Hindlimb muscle (tissue), 1 donor: Measurements from ENCODE around the gene LBR. TPM values are rescaled to one million over a fixed set of nuclear protein-coding genes. Genes with fewer than 3 reads are reported as not detected.

Experiments used
- DNase-seq: peaks from one replicate; pipeline ENCODE4 v3.0.0-alpha.2; 2013
- polyA plus RNA-seq: library from polyadenylated mRNA; unstranded; fragments of 120-200 nt; gene quantifications from one replicate; pipeline ENCODE4 v1.2.1, GENCODE V29; 2013; ENCODE audit not compliant: insufficient read length

LBR gene
- polyA plus RNA-seq, 1 donor = 35.5 TPM

- DNase-seq = no peak
Measured at GRCh38 chr1:225445639-225446594, 18.1 kb upstream of the LBR start.

GRCh38 chr1:225442123-225442505 is 14.3 kb upstream of the LBR start:
- no peak for DNase-seq

DNA sequence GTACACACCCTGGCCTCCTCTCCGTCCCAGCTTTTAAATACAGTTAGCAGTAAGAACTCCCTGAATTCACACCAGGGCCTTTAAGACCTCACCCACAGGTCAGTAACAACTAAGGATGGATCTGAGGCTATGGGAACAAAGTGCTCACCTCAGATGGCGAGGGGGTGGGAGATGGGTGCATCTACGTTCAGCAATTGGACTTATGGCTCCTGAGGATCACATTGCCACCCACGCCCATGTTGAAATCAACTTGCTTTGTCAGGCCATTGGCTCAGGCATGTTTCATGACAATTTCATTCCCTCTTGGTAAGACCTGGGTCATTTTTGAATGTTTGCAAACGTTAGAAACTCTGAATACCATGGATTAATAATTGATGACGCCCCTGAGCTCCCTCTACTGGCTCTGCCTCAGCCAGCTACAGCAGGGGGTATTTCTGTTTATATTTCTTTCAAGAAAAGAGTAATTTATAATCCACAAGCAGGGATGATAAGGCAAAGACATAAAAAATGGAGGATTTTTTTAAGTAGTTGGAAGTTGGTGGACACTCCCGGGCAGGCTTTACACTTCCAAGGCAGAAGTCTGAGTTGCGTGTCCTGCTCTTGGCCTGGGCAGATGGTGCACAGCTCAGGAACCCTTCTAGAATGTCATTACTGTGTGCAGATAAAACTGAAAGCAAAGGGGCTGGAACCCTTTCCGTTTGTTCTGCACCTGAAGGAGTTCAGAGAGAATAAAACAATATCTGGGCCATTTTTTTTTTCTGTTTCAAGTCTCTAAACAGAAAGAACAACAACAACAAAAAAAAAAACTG is 13.7 kb upstream of the LBR start:
- no peak for DNase-seq

DNA sequence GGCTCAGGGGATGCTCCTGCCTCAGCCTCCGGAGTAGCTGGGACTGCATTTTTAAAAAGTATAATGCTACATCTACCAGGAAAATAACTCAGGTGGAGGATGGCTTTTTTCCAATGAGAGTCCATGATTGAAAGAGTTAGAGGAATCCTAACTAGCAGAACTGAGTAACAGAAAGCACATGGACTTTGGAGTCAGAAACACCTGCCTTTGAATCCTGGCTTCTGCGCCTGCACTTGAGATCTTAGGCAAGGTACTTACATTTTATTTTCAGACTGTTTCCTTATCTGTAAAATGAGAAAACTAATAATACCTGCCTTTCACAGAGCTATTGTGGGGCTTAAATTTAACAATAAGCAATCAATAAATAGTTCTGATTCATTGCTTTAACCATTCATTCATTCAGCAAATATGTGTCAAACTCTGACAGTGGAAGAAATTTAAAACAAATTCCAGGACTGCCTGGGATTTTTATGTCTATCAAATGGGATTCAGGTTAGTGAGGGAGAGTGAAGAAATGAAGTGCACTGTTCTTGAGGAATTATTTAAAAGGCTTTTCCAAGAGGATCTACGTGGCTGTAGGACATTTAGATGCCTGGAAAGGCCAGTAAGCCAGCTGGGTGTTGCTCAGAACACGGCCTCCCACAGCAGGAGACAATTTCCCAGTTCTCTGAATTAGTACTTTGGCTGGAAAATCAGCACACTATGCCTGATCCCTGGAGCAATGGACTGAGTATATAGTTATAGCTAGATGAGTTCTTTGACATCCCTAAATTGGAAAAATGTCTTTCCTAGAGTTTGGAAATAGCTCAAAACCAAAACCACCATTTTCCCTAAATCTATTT is 12.8 kb upstream of the LBR start:
- no peak for DNase-seq

GRCh38 chr1:225437710-225438437 is 10.0 kb upstream of the LBR start:
- DNase-seq = no peak

DNA sequence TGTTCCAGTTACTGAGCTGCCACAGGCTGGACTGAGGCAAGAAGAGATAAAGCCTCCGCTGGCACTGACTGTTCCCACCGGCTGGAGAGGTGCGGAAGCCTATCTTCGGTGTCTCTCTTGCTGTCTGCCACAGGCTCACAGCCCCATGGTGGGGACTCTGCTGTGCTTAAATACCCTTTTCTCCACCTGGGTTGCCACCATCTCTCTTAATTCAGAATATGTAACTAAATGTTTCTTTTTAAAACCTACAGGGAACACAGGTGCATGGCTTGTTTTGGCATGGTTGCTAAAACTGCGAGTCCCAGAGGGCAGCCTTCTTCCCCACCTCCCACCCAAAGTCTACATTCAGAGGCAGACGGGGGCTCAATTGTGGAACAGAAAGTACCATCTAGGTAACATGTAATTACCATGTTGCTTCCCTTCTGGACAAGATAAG is 8.1 kb upstream of the LBR start:
- no peak for DNase-seq

- DNase-seq = no peak
Measured at GRCh38 chr1:225435487-225435886, 7.6 kb upstream of the LBR start.

- DNase-seq = no peak
Measured at GRCh38 chr1:225435076-225435475, 7.2 kb upstream of the LBR start.

DNA sequence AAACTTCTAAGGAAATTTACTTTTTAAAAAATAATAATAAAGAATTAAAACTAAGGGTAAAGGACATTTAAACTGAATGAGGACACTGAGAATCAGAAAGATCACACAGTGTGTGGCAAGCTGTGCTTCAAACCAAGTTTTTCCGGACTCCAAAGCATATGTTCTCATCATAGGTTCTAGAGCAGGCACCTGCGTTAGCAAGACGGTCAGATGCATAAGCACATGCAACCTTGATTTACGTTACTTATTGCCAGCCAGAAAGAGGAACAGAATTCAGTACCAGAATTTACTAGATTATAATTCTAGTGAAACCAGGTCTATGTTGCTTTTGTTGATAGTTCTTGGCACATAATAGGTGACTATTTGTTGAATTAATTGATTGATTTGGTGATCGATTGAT is 6.2 kb upstream of the LBR start:
- no peak for DNase-seq

- no peak for DNase-seq
Measured at GRCh38 chr1:225431081-225431863, 3.4 kb upstream of the LBR start.

- no peak for DNase-seq
Measured at GRCh38 chr1:225430301-225430700, 2.5 kb upstream of the LBR start.

DNA sequence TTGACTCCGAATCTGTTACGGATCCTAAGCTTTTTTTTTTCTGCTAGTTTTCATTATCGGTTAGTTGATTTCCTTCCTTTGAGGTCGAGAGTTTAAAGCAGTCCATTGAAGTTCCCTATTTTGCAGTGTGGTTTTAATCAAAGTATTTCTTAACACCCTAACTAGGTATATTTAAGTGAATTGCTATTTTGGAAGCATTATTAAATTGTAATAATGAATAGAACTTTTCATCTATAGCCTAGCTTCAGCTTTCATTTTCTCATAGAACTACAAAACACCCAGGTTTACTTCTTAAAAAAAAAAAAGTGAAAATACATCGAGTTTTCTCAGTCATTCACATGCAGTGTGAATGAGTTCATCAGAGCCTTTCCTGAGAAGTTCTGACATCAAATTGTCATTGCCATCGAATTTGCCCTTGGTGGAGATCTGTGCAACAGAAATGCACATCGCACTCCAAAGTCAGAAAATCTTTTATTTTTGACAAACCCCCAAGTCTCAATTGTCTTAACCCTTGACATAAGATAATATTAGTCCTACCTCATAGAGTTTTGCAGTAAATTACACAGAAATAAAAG is 1.1 kb upstream of the LBR start:
- DNase-seq = no peak

DNA sequence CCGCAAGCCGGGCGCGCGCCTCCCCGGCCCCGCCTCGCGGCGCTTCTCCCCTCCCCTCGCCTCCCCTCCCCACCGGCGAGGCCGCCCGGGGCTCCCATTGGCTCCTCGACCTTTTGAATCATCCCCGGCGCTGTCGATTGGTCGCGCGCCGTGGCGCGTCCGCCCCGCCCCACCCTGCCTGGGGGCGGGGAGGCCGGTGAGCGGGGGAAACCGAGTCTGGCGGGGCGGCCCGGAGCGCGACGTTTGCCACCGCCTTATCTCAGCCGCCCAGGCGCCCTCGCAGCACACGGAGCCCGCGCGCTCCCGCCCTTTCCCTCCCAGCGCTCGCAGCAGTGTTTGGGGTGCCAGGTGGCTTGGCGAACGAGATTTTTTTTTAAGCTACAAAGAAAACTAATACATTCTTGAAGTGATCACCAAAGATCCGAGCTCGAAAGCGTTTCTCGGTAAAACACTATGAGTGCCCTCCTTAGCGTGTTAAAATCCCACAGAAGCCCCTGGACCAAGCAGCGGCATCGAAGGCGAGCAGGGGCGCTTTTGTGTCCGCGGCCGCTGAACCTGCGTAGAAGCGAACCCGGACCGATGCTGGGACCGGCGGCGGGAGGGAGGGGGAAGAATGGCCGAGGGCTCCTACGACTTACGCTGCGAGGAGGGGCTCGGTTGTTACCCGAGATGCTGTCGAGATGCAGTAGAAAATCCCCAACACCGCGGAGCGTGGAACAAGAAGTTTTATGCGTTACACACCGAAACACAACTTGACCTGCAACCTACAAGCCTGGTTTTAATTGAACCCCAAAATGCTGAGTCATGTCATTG is 436 bp upstream of the LBR start:
- DNase-seq = peak; percentile 97

GRCh38 chr1:225426395-225427234 is 1.2 kb downstream of the LBR start:
- peak; percentile 29 for DNase-seq

DNA sequence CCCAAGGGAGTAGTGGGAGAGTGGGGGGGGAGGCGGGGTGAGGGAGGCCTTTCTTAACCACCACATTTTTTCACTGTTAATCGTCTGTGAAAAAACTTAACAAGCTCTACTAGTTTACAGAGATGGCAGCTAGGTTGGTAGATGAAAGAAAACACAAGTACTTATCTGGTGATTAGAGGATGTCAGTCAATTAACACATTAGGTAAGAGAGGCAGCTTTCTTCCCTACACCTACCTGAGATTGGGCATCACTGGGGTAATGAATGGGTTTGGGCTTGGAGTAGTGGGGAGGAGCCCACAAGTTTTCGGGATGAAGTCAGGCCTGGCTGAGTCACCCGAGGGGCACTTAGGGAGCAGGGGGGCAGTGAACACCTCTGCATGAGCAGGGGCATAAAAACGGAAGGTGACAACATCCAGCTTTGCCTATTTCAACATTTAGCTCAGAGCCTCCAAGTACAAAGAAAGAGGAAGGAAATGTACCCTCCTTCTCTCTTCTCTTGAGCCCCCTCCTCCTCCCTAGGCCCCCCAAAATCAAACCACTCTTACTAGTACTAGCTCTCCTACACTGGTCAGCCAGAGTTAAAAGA is 2.5 kb downstream of the LBR start:
- no peak for DNase-seq

GRCh38 chr1:225424562-225425200 is 3.2 kb downstream of the LBR start:
- no peak for DNase-seq

- no peak for DNase-seq
Measured at GRCh38 chr1:225423518-225423855, 4.4 kb downstream of the LBR start.
